Stimulated activated memory B cell treated with anti-CD40 and anti-IgM and Interleukin-4, amounts not matched to agents 10 μg/mL and 1 μg/mL and 100 μg/mL, for 72 hours (primary cell): ENCODE measurements around the gene TMEM132A.
"Not testable (repeated sequence)": the region's sequence is repeated elsewhere in the genome, so short reads cannot be mapped to it uniquely, and the experiment has no call there.

Experiments
- ATAC-seq: fragments of 150-1000 bp; cut with Tn5 transposase; 2 replicates; pipeline ENCODE4 v1.10.0; 2021
- H3K27ac Mint-ChIP-seq: one replicate; pipeline ENCODE4 v1.8.0; 2022; ENCODE audit warnings: mild to moderate bottlenecking, mixed read lengths
- H3K27me3 Mint-ChIP-seq: one replicate; pipeline ENCODE4 v1.8.0; 2022; ENCODE audit warnings: mixed read lengths
- H3K36me3 Mint-ChIP-seq: one replicate; pipeline ENCODE4 v1.8.0; 2022; ENCODE audit warnings: mixed read lengths
- H3K4me1 Mint-ChIP-seq: one replicate; pipeline ENCODE4 v1.8.0; 2022; ENCODE audit warnings: mixed read lengths
- H3K4me3 Mint-ChIP-seq: one replicate; pipeline ENCODE4 v1.8.0; 2022; ENCODE audit warnings: mild to moderate bottlenecking, moderate library complexity, mixed read lengths
- H3K9me3 Mint-ChIP-seq: one replicate; pipeline ENCODE4 v1.8.0; 2022; ENCODE audit warnings: mixed read lengths

TMEM132A gene

GRCh38 chr11:60899046-60899936 is 25.0 kb upstream of the TMEM132A start:
- peak; percentile 76 for ATAC-seq
- H3K36me3 Mint-ChIP-seq: peaks cover 70% of the 10 kb centered on the region
- peaks cover 31% of the 10 kb centered on the region for H3K4me1 Mint-ChIP-seq
- H3K27ac Mint-ChIP-seq: peak overlapping the region; percentile 72
- no peak overlapping the region for H3K4me3 Mint-ChIP-seq
- no peaks in the 10 kb centered on the region for H3K9me3 Mint-ChIP-seq
- no peaks in the 10 kb centered on the region for H3K27me3 Mint-ChIP-seq

DNA sequence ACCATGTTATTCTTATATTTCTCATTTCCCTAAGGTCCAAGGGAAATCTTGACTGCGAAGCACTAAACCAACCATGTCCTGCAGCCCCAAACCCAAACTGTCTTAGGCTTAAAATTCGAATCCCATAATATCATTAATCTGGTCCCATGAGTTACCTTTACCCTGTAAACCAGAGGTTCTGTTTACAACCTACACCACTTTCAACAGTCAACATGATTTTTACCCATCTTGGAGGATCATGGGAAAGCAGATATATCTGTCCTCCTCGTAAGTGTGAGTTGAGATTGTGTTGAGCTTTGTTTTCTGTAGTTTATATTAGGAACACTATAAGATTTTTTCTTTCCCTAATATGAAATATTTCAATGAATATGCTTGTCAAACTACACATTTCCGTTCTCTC is 24.3 kb upstream of the TMEM132A start:
- Mint-ChIP-seq H3K9me3 (no peaks in the 10 kb centered on the region), H3K27me3 (no peaks in the 10 kb centered on the region), H3K36me3 (peaks cover 66% of the 10 kb centered on the region), H3K27ac (no peak overlapping the region), H3K4me3 (no peak overlapping the region), H3K4me1 (peaks cover 38% of the 10 kb centered on the region)
- ATAC-seq: no peak

- ATAC-seq: no peak
- Mint-ChIP-seq H3K4me1 (peaks cover 46% of the 10 kb centered on the region), H3K36me3 (peaks cover 57% of the 10 kb centered on the region)
These were observed 23.4 kb upstream of the TMEM132A start for GRCh38 chr11:60900673-60901404.

GRCh38 chr11:60902625-60903024 is 21.6 kb upstream of the TMEM132A start:
- peaks cover 55% of the 10 kb centered on the region for H3K4me1 Mint-ChIP-seq
- H3K9me3 Mint-ChIP-seq: peaks cover 1% of the 10 kb centered on the region
- H3K27me3 Mint-ChIP-seq: no peaks in the 10 kb centered on the region
- ATAC-seq: no peak
- no peak overlapping the region for H3K4me3 Mint-ChIP-seq
- no peak overlapping the region for H3K27ac Mint-ChIP-seq
- H3K36me3 Mint-ChIP-seq: peaks cover 52% of the 10 kb centered on the region

More at GRCh38 chr11:60900673-60901404, 23.4 kb upstream of the TMEM132A start:
- no peak overlapping the region for H3K27ac Mint-ChIP-seq
- no peak overlapping the region for H3K4me3 Mint-ChIP-seq
- H3K9me3 Mint-ChIP-seq: no peaks in the 10 kb centered on the region
- H3K27me3 Mint-ChIP-seq: no peaks in the 10 kb centered on the region

GRCh38 chr11:60905047-60905446 is 19.2 kb upstream of the TMEM132A start:
- Mint-ChIP-seq H3K4me3 (peak overlapping the region; percentile 92), H3K36me3 (peaks cover 47% of the 10 kb centered on the region), H3K9me3 (peaks cover 11% of the 10 kb centered on the region), H3K4me1 (peaks cover 61% of the 10 kb centered on the region), H3K27ac (peak overlapping the region; percentile 95), H3K27me3 (no peaks in the 10 kb centered on the region)
- ATAC-seq: no peak

GRCh38 chr11:60905551-60906113 is 18.6 kb upstream of the TMEM132A start:
- no peaks in the 10 kb centered on the region for H3K27me3 Mint-ChIP-seq
- H3K4me3 Mint-ChIP-seq: peak overlapping the region; percentile 92
- H3K4me1 Mint-ChIP-seq: peaks cover 67% of the 10 kb centered on the region
- peaks cover 44% of the 10 kb centered on the region for H3K36me3 Mint-ChIP-seq
- H3K9me3 Mint-ChIP-seq: peaks cover 11% of the 10 kb centered on the region
- no peak for ATAC-seq
- peak overlapping the region; percentile 95 for H3K27ac Mint-ChIP-seq

- ATAC-seq: peak; percentile 92
- Mint-ChIP-seq H3K9me3 (peaks cover 11% of the 10 kb centered on the region), H3K27me3 (no peaks in the 10 kb centered on the region), H3K27ac (peak within 1 kb of the TSS; percentile 95), H3K36me3 (peaks cover 39% of the 10 kb centered on the region), H3K4me3 (peak within 1 kb of the TSS; percentile 92), H3K4me1 (peaks cover 74% of the 10 kb centered on the region)
These were observed 17.9 kb upstream of the TMEM132A start, which contains the start of gene PRPF19 for GRCh38 chr11:60906132-60906972. TSS of gene PRPF19 (minus strand) at chr11:60906585. CDS start at chr11:60906382, 203 bp downstream.

- Mint-ChIP-seq H3K9me3 (peaks cover 11% of the 10 kb centered on the region), H3K4me3 (no peak overlapping the region), H3K4me1 (peaks cover 87% of the 10 kb centered on the region), H3K27ac (peak overlapping the region; percentile 95), H3K27me3 (no peaks in the 10 kb centered on the region), H3K36me3 (peaks cover 22% of the 10 kb centered on the region)
- no peak for ATAC-seq
These were observed 15.5 kb upstream of the TMEM132A start for GRCh38 chr11:60908803-60909202.

DNA sequence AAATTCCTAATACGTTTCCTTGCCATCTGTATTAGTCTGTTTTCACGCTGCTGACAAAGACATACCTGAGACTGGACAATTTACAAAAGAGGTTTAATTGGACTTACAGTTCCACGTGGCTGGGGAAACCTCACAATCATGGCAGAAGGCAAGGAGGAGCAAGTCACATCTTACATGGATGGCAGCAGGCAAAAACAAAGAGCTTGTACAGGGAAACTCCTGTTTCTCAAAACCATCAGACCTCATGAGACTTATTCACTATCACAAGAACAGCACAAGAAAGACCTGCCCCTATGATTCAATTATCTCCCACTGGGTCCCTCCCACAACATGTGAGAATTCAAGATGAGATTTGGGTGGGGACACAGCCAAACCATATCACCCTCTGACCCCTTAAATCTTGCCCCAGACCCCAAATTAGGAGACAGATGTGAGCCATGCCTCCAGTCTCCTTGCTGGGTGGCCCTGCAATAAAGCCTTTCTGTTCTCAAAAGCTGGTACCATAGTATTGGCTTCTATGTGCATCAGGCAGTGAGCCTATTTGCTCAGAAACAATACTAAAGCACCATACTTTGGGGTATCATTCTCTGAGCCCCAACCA is 14.5 kb upstream of the TMEM132A start:
- ATAC-seq, H3K4me3 Mint-ChIP-seq, H3K27me3 Mint-ChIP-seq: not testable (repeated sequence)
- peak overlapping the region; percentile 95 for H3K27ac Mint-ChIP-seq
- H3K36me3 Mint-ChIP-seq: peaks cover 21% of the 10 kb centered on the region
- H3K9me3 Mint-ChIP-seq: peaks cover 11% of the 10 kb centered on the region
- peaks cover 78% of the 10 kb centered on the region for H3K4me1 Mint-ChIP-seq

- peak; percentile 66 for ATAC-seq
- H3K4me1 Mint-ChIP-seq: peaks cover 78% of the 10 kb centered on the region
These were observed 14.0 kb upstream of the TMEM132A start for GRCh38 chr11:60910281-60910687.

GRCh38 chr11:60910711-60911380 is 13.4 kb upstream of the TMEM132A start:
- peak overlapping the region; percentile 5 for H3K4me3 Mint-ChIP-seq
- peaks cover 78% of the 10 kb centered on the region for H3K4me1 Mint-ChIP-seq
- peaks cover 23% of the 10 kb centered on the region for H3K36me3 Mint-ChIP-seq
- ATAC-seq: no peak
- peaks cover 11% of the 10 kb centered on the region for H3K9me3 Mint-ChIP-seq
- H3K27ac Mint-ChIP-seq: peak overlapping the region; percentile 95
- no peaks in the 10 kb centered on the region for H3K27me3 Mint-ChIP-seq

More at GRCh38 chr11:60910281-60910687, 14.0 kb upstream of the TMEM132A start:
- Mint-ChIP-seq H3K27me3 (no peaks in the 10 kb centered on the region), H3K27ac (peak overlapping the region; percentile 95), H3K36me3 (peaks cover 21% of the 10 kb centered on the region), H3K4me3 (peak overlapping the region; percentile 10), H3K9me3 (peaks cover 11% of the 10 kb centered on the region)

- ATAC-seq: no peak
- Mint-ChIP-seq H3K36me3 (peaks cover 31% of the 10 kb centered on the region), H3K9me3 (peaks cover 11% of the 10 kb centered on the region), H3K27me3 (no peaks in the 10 kb centered on the region), H3K4me1 (peaks cover 84% of the 10 kb centered on the region), H3K27ac (peak overlapping the region; percentile 95), H3K4me3 (no peak overlapping the region)
These were observed 11.9 kb upstream of the TMEM132A start for GRCh38 chr11:60912223-60912850.

DNA sequence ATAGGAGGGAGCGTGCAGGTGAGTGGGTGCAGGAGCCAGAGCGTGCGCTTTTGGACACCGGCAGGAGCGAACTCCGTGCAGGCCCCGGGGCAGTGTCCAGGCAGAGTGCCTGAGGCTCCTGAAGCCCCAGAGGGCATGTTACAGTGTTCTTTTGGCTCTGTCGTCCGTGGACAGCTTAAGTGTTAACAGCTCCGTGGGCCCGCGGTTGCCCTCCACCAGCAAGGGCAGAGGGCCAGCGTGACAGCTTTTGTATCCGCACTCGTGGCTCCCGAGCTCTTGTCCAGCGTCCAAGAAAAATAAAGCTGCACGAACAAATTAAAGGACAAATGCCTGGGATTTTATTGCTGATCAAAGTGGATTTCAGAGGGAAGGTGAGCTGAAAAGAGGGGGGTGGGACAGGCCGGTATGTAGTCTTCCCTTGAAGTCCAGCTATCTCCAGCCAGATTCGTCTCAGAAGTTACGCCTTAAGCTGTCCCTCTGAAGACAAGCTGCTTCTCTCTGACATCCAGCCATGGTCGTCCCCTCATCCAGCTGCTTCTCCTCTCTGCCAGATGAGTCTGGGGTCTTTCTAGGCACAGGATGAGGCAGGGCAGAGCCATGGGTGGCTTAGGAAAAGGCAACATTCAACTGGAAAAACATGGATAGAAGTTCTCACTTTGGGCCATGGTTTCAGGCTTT is 11.3 kb upstream of the TMEM132A start:
- Mint-ChIP-seq H3K4me3 (peak overlapping the region; percentile 94), H3K9me3 (peaks cover 8% of the 10 kb centered on the region), H3K27ac (peak overlapping the region; percentile 95), H3K27me3 (no peaks in the 10 kb centered on the region), H3K4me1 (peaks cover 79% of the 10 kb centered on the region), H3K36me3 (peaks cover 26% of the 10 kb centered on the region)
- ATAC-seq: no peak
